HepG2 (cell line): ENCODE results near the gene OVCH1. TPM values are rescaled to one million over a fixed set of nuclear protein-coding genes. Genes with fewer than 3 reads are reported as not detected.

ENCODE experiments used
- ATAC-seq: fragments of 200-7000 bp; cut with Tn5 transposase; 3 replicates; pipeline ENCODE4 v1.9.1; 2020; ENCODE audit warnings: mild to moderate bottlenecking, moderate library complexity
- BruUV-seq: library from RNA; stranded (reverse); fragments of 400-500 nt; replicated peaks from 2 replicates; lab custom pipeline; 2021; lab: Mats Ljungman, UMichigan
- CTCF ChIA-PET: fragments of 300-600 bp; formaldehyde crosslinking; extraction: SDS; loops from one replicate; lab custom pipeline; 2021; ENCODE audit warnings: low total read pairs, inconsistent platforms, low intra/inter-chr PET ratio; lab: Yijun Ruan, JAX
- POLR2A ChIA-PET: fragments of 350-600 bp; sonication (Branson Sonifier 250); formaldehyde crosslinking; loops from one replicate; lab custom pipeline; 2020; ENCODE audit warnings: antibody characterized with exemption, inconsistent platforms; lab: Yijun Ruan, JAX
- DNase-seq: peaks from one replicate; pipeline ENCODE4 v3.0.0-alpha.2; 2015; ENCODE audit warnings: low spot score
- FAIRE-seq: peaks from 3 replicates; lab custom pipeline; 2011; peaks lifted over from hg19 to GRCh38; lab: Jason Lieb, UNC
- H2AFZ ChIP-seq: one replicate; pipeline ENCODE4 v1.6.1; 2011; ENCODE audit warnings: low read length, inconsistent platforms
- H3K27ac ChIP-seq: fragments of 300-600 bp; 3 replicates; pipeline ENCODE4 v1.8.0; 2011; ENCODE audit warnings: mixed run types, mild to moderate bottlenecking, mixed read lengths, low read length, inconsistent platforms; ENCODE audit not compliant: insufficient read depth; ENCODE audit errors: extremely low read length
- H3K27me3 ChIP-seq, 2 experiments: fragments of 200-600 bp in 1 of 2; 2 replicates in 1 of 2; 3 replicates in 1 of 2; pipeline versions ENCODE4 v1.6.0 to v1.8.0; 2011; ENCODE audit warnings: low read length in 2 of 2, mild to moderate bottlenecking in 2 of 2, moderate library complexity in 2 of 2, inconsistent platforms in 1 of 2; ENCODE audit not compliant: insufficient read depth in 2 of 2, control insufficient read depth in 1 of 2
- H3K36me3 ChIP-seq, 2 experiments: fragments of 200-600 bp in 1 of 2; replicated peaks in 1 of 2; 2 replicates in 1 of 2; 3 replicates in 1 of 2; pipeline versions ENCODE4 v1.5.1 to v1.8.0; 2011; ENCODE audit warnings: low read length in 2 of 2, inconsistent platforms in 1 of 2; ENCODE audit not compliant: insufficient read depth in 2 of 2, control insufficient read depth in 1 of 2
- H3K4me1 ChIP-seq: 2 replicates; pipeline ENCODE4 v1.5.1; 2012; ENCODE audit warnings: low read length, inconsistent platforms; ENCODE audit not compliant: insufficient read depth
- H3K4me2 ChIP-seq: 2 replicates; pipeline ENCODE4 v1.6.0; 2011; ENCODE audit warnings: low read depth, low read length, inconsistent platforms
- H3K4me3 ChIP-seq, 3 experiments: fragments of 200-600 bp in 1 of 3; sonication (generic), shearing (Covaris generic) in 1 of 3; replicated peaks in 1 of 3; 2 replicates each; pipeline ENCODE4 v1.5.1; 2011 to 2016; ENCODE audit warnings: low read length in 3 of 3, inconsistent platforms in 2 of 3, low read depth in 2 of 3, mild to moderate bottlenecking in 2 of 3, control low read depth in 1 of 3, mixed read lengths in 1 of 3; ENCODE audit not compliant: insufficient read depth in 1 of 3
- H3K79me2 ChIP-seq: one replicate; pipeline ENCODE4 v1.6.1; 2011; ENCODE audit warnings: low read length, inconsistent platforms; ENCODE audit not compliant: insufficient read depth
- H3K9ac ChIP-seq: 2 replicates; pipeline ENCODE4 v1.6.0; 2011; ENCODE audit warnings: mild to moderate bottlenecking, low read depth, low read length, inconsistent platforms; ENCODE audit not compliant: insufficient read depth
- H3K9me3 ChIP-seq: 2 replicates; pipeline ENCODE4 v1.5.1; 2012; ENCODE audit warnings: mild to moderate bottlenecking, low read length
- H4K20me1 ChIP-seq: 2 replicates; pipeline ENCODE4 v1.6.0; 2011; ENCODE audit warnings: inconsistent platforms, mild to moderate bottlenecking, low read length, moderate library complexity; ENCODE audit not compliant: insufficient read depth
- GTF3A ChIP-seq: sonication (generic); formaldehyde crosslinking; conservative IDR thresholded peaks from 2 replicates; pipeline ENCODE4 v1.4.0; 2020; ENCODE audit warnings: mild to moderate bottlenecking, missing genetic modification reagents
- GZF1 ChIP-seq: sonication (generic); formaldehyde crosslinking; IDR thresholded peaks from 2 replicates; pipeline ENCODE4 v1.5.1; 2020; ENCODE audit warnings: mild to moderate bottlenecking, missing genetic modification reagents
- HNRNPUL1 ChIP-seq: fragments of 200-400 bp; formaldehyde crosslinking; IDR thresholded peaks from 2 replicates; pipeline ENCODE4 v1.6.1; 2017; ENCODE audit warnings: low read depth, mild to moderate bottlenecking, low read length, moderate library complexity
- NKX3-1 ChIP-seq: sonication (generic); formaldehyde crosslinking; IDR thresholded peaks from 2 replicates; pipeline ENCODE4 v1.5.0; 2020; ENCODE audit warnings: missing genetic modification reagents
- SIX4 ChIP-seq: sonication (generic); formaldehyde crosslinking; IDR thresholded peaks from 2 replicates; pipeline ENCODE4 v1.4.0; 2020; ENCODE audit warnings: missing genetic modification reagents
- WIZ ChIP-seq: sonication (generic); formaldehyde crosslinking; IDR thresholded peaks from 2 replicates; pipeline ENCODE4 v1.5.1; 2020; ENCODE audit warnings: mild to moderate bottlenecking, missing genetic modification reagents
- WGBS: methylation state at CpG from one replicate; pipeline ENCODE4 v1.1.6; 2017; ENCODE audit warnings: low lambda C conversion rate; 5-methylcytosine and 5-hydroxymethylcytosine counted together
- in situ Hi-C: cut with HindIII; loops from 2 replicates; pipeline ENCODE4 v1.10.0; 2017; ENCODE audit warnings: low pct_unique_long_range_greater_than_20kb; ENCODE audit not compliant: extremely low pct_ligation_motif_present
- intact Hi-C: fragments of 100-400 bp; cut with micrococcal nuclease; formaldehyde crosslinking; loops from one replicate; pipeline ENCODE4 v1.10.0; 2022; ENCODE audit not compliant: unreplicated experiment
- polyA plus RNA-seq, 8 experiments: library from polyadenylated mRNA; depleted of rRNA in 3 of 8; stranded (reverse) in 7 of 8; unstranded in 1 of 8; fragments of >200 nt; fragmentation: Illumina TruSeq in 4 of 8; extraction: Trizol in 4 of 8; gene quantifications; 2 replicates each; pipeline versions ENCODE4 v1.2.1 to v1.2.3, GENCODE V29; 2011 to 2016; ENCODE audit warnings: low read depth in 4 of 8, missing spikeins in 1 of 8, mixed read lengths in 1 of 8; ENCODE audit not compliant: insufficient read depth in 1 of 8
- total RNA-seq, 5 experiments: library from RNA; depleted of rRNA; stranded (reverse); fragments of >200 nt; fragmentation: Illumina TruSeq; extraction: Trizol; gene quantifications; 2 replicates each; pipeline ENCODE4 v1.2.3, GENCODE V29; 2016; ENCODE audit warnings: low read depth in 1 of 5
- TF ChIP-seq, protein P1 (sequence below): IDR thresholded peaks from 2 replicates; pipeline ENCODE4 v1.6.1; 2012; ENCODE audit warnings: low read depth, low read length, improper control_type of control experiment
- TF ChIP-seq, protein P2 (sequence below): IDR thresholded peaks from 2 replicates; pipeline ENCODE4 v1.6.1; 2012; ENCODE audit warnings: inconsistent platforms
- TF ChIP-seq, protein P3 (sequence below): sonication (generic); formaldehyde crosslinking; IDR thresholded peaks from 2 replicates; pipeline ENCODE4 v1.8.0; 2022; ENCODE audit warnings: low read depth, missing genetic modification reagents

OVCH1 gene
- total and polyA plus RNA-seq, 2 of the 13 experiments (the other 11 are each of a cell fraction or from before 2014, with no cell fraction given) = not detected

- H4K20me1 ChIP-seq = no peaks in the 10 kb centered on the region
- no TSS peak for BruUV-seq
- H3K27me3 ChIP-seq = no peaks in the 10 kb centered on the region
- no peak overlapping the region for H3K4me3 ChIP-seq
- no peak overlapping the region for H2AFZ ChIP-seq
- H3K4me2 ChIP-seq = no peak overlapping the region
- 31% methylated on average over 2 of the region's 2 CpGs for WGBS
- ChIA-PET POLR2A (no interaction called here), CTCF (no interaction called here)
- FAIRE-seq (no peak), ATAC-seq (no peak), DNase-seq (no peak)
- no peaks in the 10 kb centered on the region for H3K79me2 ChIP-seq
- in situ Hi-C loops (no loop called here), intact Hi-C loops (no loop called here)
- no peaks in the 10 kb centered on the region for H3K4me1 ChIP-seq
- no peak overlapping the region for H3K9ac ChIP-seq
- no peak overlapping the region for H3K27ac ChIP-seq
- TF ChIP-seq, protein P1, sequence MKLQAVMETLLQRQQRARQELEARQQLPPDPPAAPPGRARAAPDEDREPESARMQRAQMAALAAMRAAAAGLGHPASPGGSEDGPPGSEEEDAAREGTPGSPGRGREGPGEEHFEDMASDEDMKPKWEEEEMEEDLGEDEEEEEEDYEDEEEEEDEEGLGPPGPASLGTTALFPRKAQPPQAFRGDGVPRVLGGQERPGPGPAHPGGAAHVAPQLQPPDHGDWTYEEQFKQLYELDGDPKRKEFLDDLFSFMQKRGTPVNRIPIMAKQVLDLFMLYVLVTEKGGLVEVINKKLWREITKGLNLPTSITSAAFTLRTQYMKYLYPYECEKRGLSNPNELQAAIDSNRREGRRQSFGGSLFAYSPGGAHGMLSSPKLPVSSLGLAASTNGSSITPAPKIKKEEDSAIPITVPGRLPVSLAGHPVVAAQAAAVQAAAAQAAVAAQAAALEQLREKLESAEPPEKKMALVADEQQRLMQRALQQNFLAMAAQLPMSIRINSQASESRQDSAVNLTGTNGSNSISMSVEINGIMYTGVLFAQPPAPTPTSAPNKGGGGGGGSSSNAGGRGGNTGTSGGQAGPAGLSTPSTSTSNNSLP = no peak
- TF ChIP-seq HNRNPUL1 (no peak), GTF3A (CRISPR knock-in tag) (no peak)
- no peaks in the 10 kb centered on the region for H3K36me3 ChIP-seq
- H3K9me3 ChIP-seq = no peaks in the 10 kb centered on the region
Measured at GRCh38 chr12:29486972-29487371, 10.5 kb downstream of the OVCH1 start.

DNA sequence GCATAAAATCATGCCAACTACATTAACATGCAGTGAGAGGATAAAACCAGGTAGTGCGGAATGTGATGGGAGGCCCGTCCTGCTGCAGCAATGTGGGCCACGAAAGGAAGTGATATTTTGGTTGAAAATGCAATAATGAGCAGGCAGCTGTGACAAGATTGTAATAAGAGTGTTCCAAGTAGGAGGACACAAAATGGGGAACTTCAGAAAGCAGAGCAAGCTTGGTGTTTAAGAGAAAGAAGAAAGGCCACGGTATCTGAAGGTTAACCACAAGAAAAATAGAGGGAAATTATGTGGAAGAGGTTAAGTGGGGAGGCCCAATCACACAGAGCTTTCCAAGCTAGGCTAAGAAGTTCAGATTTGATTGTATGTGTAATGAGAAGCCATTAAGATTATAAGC lies 34.3 kb downstream of the OVCH1 start:
- WGBS = 16% methylated on average over 4 of the region's 4 CpGs
- H3K4me1 ChIP-seq = no peaks in the 10 kb centered on the region
- H2AFZ ChIP-seq = no peak overlapping the region
- H4K20me1 ChIP-seq = no peaks in the 10 kb centered on the region
- CTCF ChIA-PET = no interaction called here
- BruUV-seq = no TSS peak
- no peaks in the 10 kb centered on the region for H3K79me2 ChIP-seq
- ATAC-seq (no peak), DNase-seq (no peak), FAIRE-seq (no peak)
- H3K27me3 ChIP-seq = no peaks in the 10 kb centered on the region; a peak in 1 of 5 replicates
- no peak for TF ChIP-seq NKX3-1 (CRISPR knock-in tag)
- TF ChIP-seq, protein P2, sequence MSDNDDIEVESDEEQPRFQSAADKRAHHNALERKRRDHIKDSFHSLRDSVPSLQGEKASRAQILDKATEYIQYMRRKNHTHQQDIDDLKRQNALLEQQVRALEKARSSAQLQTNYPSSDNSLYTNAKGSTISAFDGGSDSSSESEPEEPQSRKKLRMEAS = no peak
- TF ChIP-seq GZF1 (CRISPR knock-in tag) = no peak
- no peak for TF ChIP-seq SIX4 (CRISPR knock-in tag)
- TF ChIP-seq, protein P3, sequence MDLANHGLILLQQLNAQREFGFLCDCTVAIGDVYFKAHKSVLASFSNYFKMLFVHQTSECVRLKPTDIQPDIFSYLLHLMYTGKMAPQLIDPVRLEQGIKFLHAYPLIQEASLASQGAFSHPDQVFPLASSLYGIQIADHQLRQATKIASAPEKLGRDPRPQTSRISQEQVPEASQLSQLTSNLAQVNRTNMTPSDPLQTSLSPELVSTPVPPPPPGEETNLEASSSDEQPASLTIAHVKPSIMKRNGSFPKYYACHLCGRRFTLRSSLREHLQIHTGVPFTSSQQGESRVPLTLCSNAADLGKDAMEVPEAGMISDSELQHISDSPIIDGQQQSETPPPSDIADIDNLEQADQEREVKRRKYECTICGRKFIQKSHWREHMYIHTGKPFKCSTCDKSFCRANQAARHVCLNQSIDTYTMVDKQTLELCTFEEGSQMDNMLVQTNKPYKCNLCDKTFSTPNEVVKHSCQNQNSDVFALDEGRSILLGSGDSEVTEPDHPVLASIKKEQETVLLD = no peak
- TF ChIP-seq WIZ = no peak
- H3K27ac ChIP-seq = no peak overlapping the region
- H3K9ac ChIP-seq = no peak overlapping the region
- H3K4me2 ChIP-seq = no peak overlapping the region
- in situ Hi-C loops = no loop called here
- H3K36me3 ChIP-seq = no peaks in the 10 kb centered on the region
- H3K9me3 ChIP-seq = no peaks in the 10 kb centered on the region
- intact Hi-C loops = no loop called here
- POLR2A ChIA-PET = no interaction called here
- H3K4me3 ChIP-seq = no peak overlapping the region
